ENCODE data around the gene ADAM10. TPM values are rescaled to one million over a fixed set of nuclear protein-coding genes. Genes with fewer than 3 reads are reported as not detected.

ADAM10 gene
- total and polyA plus RNA-seq, 2 of the 8 experiments (the other 6 are each of a cell fraction or from before 2014, with no cell fraction given), result 46.5 to 163 TPM

- H2AFZ ChIP-seq (ENCODE audit: low read length), result no peak overlapping the region
- no peak overlapping the region for H2AK5ac ChIP-seq (ENCODE audit: low read depth, low read length)
- no peak for FAIRE-seq
Measured at GRCh38 chr15:58736018-58736643, 13.4 kb downstream of the ADAM10 start.

More at GRCh38 chr15:58736018-58736643, 13.4 kb downstream of the ADAM10 start:
- Histone ChIP-seq H3K9ac (replicated peaks in 1 of 4; ENCODE audit: extremely low read depth in 1 of 4, low read depth in 3 of 4, low read length in 3 of 4) (no peak overlapping the region), H3K27me3 (replicated peaks in 1 of 4; ENCODE audit: control insufficient read depth in 3 of 4, extremely low read depth in 1 of 4, insufficient read depth in 3 of 4, low read length in 3 of 4) (no peaks in the 10 kb centered on the region), H2BK15ac (ENCODE audit: low read length) (no peak overlapping the region), H3K9me3 (ENCODE audit: insufficient read depth in 2 of 2, low read depth in 1 of 2, low read length in 1 of 2) (no peaks in the 10 kb centered on the region), H3K14ac (ENCODE audit: insufficient read length) (no peak overlapping the region), H2BK5ac (ENCODE audit: low read depth, low read length) (no peak overlapping the region), H3K23ac (ENCODE audit: insufficient read length) (no peak overlapping the region), H3K56ac (replicated peaks; ENCODE audit: insufficient read length, low read depth, low read length) (no peak overlapping the region), H3K36me3 (ENCODE audit: control insufficient read depth in 2 of 4, insufficient read depth in 4 of 4, low read length in 3 of 4) (no peaks in the 10 kb centered on the region), H3K27ac (ENCODE audit: low read depth, low read length) (no peak overlapping the region), H3K4ac (replicated peaks; ENCODE audit: insufficient read length, low read depth, low read length) (no peak overlapping the region), H4K8ac (ENCODE audit: extremely low read depth, insufficient read depth, low read length) (no peak overlapping the region), H2BK20ac (ENCODE audit: low read length) (no peak overlapping the region), H4K20me1 (replicated peaks in 1 of 2; ENCODE audit: control insufficient read depth in 1 of 2, insufficient read depth in 2 of 2, low read length in 2 of 2) (peaks cover 19 to 24% of the 10 kb centered on the region in 2 experiments), H3K18ac (ENCODE audit: extremely low read depth, low read length) (no peak overlapping the region), H4K5ac (ENCODE audit: insufficient read length, low read depth, low read length) (no peak overlapping the region), H3K4me2 (ENCODE audit: insufficient read depth in 1 of 2, low read depth in 2 of 2, low read length in 2 of 2) (no peak overlapping the region), H2BK12ac (ENCODE audit: low read depth, low read length) (no peak overlapping the region), H3K23me2 (ENCODE audit: low read depth, low read length) (no peaks in the 10 kb centered on the region), H3K4me3 (ENCODE audit: extremely low read depth in 1 of 4, insufficient read depth in 2 of 4, low read depth in 3 of 4, low read length in 4 of 4) (no peak overlapping the region), H3K79me2 (ENCODE audit: control insufficient read depth in 1 of 2, insufficient read depth in 2 of 2, low read length in 2 of 2) (peaks cover 8 to 97% of the 10 kb centered on the region in 2 experiments; a peak in 3 of 4 replicates), H3K79me1 (ENCODE audit: low read depth, low read length) (no peaks in the 10 kb centered on the region; the same call in none of the 2 replicates), H3K4me1 (replicated peaks in 1 of 4; ENCODE audit: control insufficient read depth in 3 of 4, insufficient read depth in 4 of 4, low read length in 3 of 4) (peaks cover 0 to 4% (median under 1%) of the 10 kb centered on the region in 4 experiments; a peak in 1 of 7 replicates), H4K91ac (replicated peaks; ENCODE audit: insufficient read length, low read length) (no peak overlapping the region), H2BK120ac (replicated peaks; ENCODE audit: low read depth, low read length) (no peak overlapping the region)
- no peak for TF ChIP-seq ZNF274 (IDR thresholded peaks at IDR 0.05; ENCODE audit: borderline replicate concordance, extremely low read depth, low read length)
- TF ChIP-seq CTCF (IDR thresholded peaks at IDR 0.05; ENCODE audit: control extremely low read depth in 1 of 3, insufficient read depth in 1 of 3, low read depth in 1 of 3, low read length in 3 of 3), result no peak
- TF ChIP-seq FOSL1 (IDR thresholded peaks at IDR 0.05; ENCODE audit: insufficient read depth, low read depth, low read length), result no peak
- TF ChIP-seq SP4 (IDR thresholded peaks at IDR 0.05; ENCODE audit: low read length), result no peak
- whole genome bisulfite sequencing, 2 experiments (ENCODE audit: extremely low coverage in 1 of 2, insufficient coverage in 1 of 2, insufficient read length in 1 of 2, insufficient replicate concordance in 2 of 2, low coverage in 1 of 2, low lambda C conversion rate in 2 of 2, missing lambda C conversion rate in 1 of 2), result 83% methylated on average over 2 of the region's 2 CpGs; no CpG with 5 or more reads in 1 of the 2 experiments
- ChIA-PET CTCF (ENCODE audit: partially characterized antibody) (interaction anchor here (0.7 kb wide), 1 partner anchor 462 kb away, joined by 3 read pairs; no protein-coding TSS in a partner anchor), POLR2A (ENCODE audit: partially characterized antibody) (interaction anchor here (0.9 kb wide), 1 partner anchor 10 kb away, joined by 3 read pairs; no protein-coding TSS in a partner anchor)
- no peak for DNase-seq (ENCODE audit: low read depth in 1 of 2, low spot score in 2 of 2)

Data from H1 (cell line).